GM18951 (cell line): Measurements from ENCODE around the gene CNPY4.
A peak's percentile ranks its signal among the peaks of the same experiment; 100 is the strongest.

ENCODE experiments used
- POLR2A ChIP-seq: IDR thresholded peaks from 4 replicates; pipeline ENCODE4 v1.6.1; 2011; ENCODE audit warnings: mild to moderate bottlenecking; ENCODE audit not compliant: insufficient read length, insufficient read depth; ENCODE audit errors: extremely low read depth
- in situ Hi-C: fragments of 300-500 bp; cut with MboI; formaldehyde crosslinking; loops from one replicate; pipeline ENCODE4 v1.12.0; 2022; ENCODE audit warnings: low sequenced_read_pairs, mixed read lengths, inconsistent platforms; ENCODE audit not compliant: unreplicated experiment

Gene CNPY4

GRCh38 chr7:100087055-100087750, 32.2 kb upstream of the CNPY4 start:
- TF ChIP-seq POLR2A, result no peak
- in situ Hi-C loops, result no loop called here

GRCh38 chr7:100088095-100088620, 31.3 kb upstream of the CNPY4 start:
- no peak for TF ChIP-seq POLR2A
- in situ Hi-C loops, result no loop called here

GRCh38 chr7:100088621-100089457, 30.6 kb upstream of the CNPY4 start, which contains the start of gene COPS6:
COPS6 (plus strand) TSS chr7:100088969; CDS start chr7:100088991, 22 bp downstream.
- TF ChIP-seq POLR2A, result peak; percentile 97
- in situ Hi-C loops, result no loop called here

- TF ChIP-seq POLR2A, result no peak
Measured at GRCh38 chr7:100089458-100090196, 29.8 kb upstream of the CNPY4 start.

GRCh38 chr7:100090527-100091410, 28.7 kb upstream of the CNPY4 start:
- peak; percentile 5 for TF ChIP-seq POLR2A
- in situ Hi-C loops, result no loop called here

More at GRCh38 chr7:100089458-100090196, 29.8 kb upstream of the CNPY4 start:
- in situ Hi-C loops, result no loop called here

- TF ChIP-seq POLR2A, result no peak
- in situ Hi-C loops, result no loop called here
Measured at GRCh38 chr7:100091411-100092181, 27.8 kb upstream of the CNPY4 start.

GRCh38 chr7:100093054-100093453, 26.4 kb upstream of the CNPY4 start:
- in situ Hi-C loops, result no loop called here
- TF ChIP-seq POLR2A, result no peak

- in situ Hi-C loops, result no loop called here
- no peak for TF ChIP-seq POLR2A
Measured at GRCh38 chr7:100093498-100093897, 25.9 kb upstream of the CNPY4 start.

- peak; percentile 31 for TF ChIP-seq POLR2A
- in situ Hi-C loops, result no loop called here
Measured at GRCh38 chr7:100093925-100094486, 25.4 kb upstream of the CNPY4 start.

- in situ Hi-C loops, result no loop called here
- TF ChIP-seq POLR2A, result no peak
Measured at GRCh38 chr7:100095289-100095688, 24.1 kb upstream of the CNPY4 start.

GRCh38 chr7:100095704-100096103, 23.7 kb upstream of the CNPY4 start:
- in situ Hi-C loops, result no loop called here
- peak; percentile 14 for TF ChIP-seq POLR2A

GRCh38 chr7:100098913-100099312, 20.5 kb upstream of the CNPY4 start:
- in situ Hi-C loops, result no loop called here
- TF ChIP-seq POLR2A, result no peak
